ENCODE measurements around the gene NR0B2. TPM values are rescaled to one million over a fixed set of nuclear protein-coding genes. Genes with fewer than 3 reads are reported as not detected.
"Not testable (repeated sequence)": the region's sequence is repeated elsewhere in the genome, so short reads cannot be mapped to it uniquely, and the experiment has no call there.

The NR0B2 gene
- total and polyA plus RNA-seq, 2 of the 13 experiments (the other 11 are each of a cell fraction or from before 2014, with no cell fraction given) = 72.5 to 133 TPM

GRCh38 chr1:26881611-26882010 is 32.2 kb downstream of the NR0B2 start (continued):
- TF ChIP-seq GABPA (IDR thresholded peaks at IDR 0.05; ENCODE audit: low read depth, low read length) = not testable (repeated sequence)
- TF ChIP-seq GABPA (CRISPR knock-in tag; IDR thresholded peaks at IDR 0.05; ENCODE audit: low read depth) = peak; percentile 14; the same call in 1 of the 2 replicates
- peak; percentile 70 for TF ChIP-seq SKIL (CRISPR knock-in tag; IDR thresholded peaks at IDR 0.05; ENCODE audit: borderline replicate concordance)
- peak; percentile 47; the same call in 1 of the 2 replicates for TF ChIP-seq KDM2A (CRISPR knock-in tag; IDR thresholded peaks at IDR 0.05; ENCODE audit: borderline replicate concordance, low read depth)
- TF ChIP-seq, protein P1, sequence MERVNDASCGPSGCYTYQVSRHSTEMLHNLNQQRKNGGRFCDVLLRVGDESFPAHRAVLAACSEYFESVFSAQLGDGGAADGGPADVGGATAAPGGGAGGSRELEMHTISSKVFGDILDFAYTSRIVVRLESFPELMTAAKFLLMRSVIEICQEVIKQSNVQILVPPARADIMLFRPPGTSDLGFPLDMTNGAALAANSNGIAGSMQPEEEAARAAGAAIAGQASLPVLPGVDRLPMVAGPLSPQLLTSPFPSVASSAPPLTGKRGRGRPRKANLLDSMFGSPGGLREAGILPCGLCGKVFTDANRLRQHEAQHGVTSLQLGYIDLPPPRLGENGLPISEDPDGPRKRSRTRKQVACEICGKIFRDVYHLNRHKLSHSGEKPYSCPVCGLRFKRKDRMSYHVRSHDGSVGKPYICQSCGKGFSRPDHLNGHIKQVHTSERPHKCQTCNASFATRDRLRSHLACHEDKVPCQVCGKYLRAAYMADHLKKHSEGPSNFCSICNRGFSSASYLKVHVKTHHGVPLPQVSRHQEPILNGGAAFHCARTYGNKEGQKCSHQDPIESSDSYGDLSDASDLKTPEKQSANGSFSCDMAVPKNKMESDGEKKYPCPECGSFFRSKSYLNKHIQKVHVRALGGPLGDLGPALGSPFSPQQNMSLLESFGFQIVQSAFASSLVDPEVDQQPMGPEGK (CRISPR knock-in tag; IDR thresholded peaks at IDR 0.05) = peak; percentile 55
- TF ChIP-seq FOXK2 (IDR thresholded peaks at IDR 0.05) = peak; percentile 55; the same call in 1 of the 2 replicates
- TF ChIP-seq HIVEP1 (CRISPR knock-in tag; IDR thresholded peaks at IDR 0.05) = 0 out of 2 replicates have a peak, but pooled peaks have one; percentile 63
- peak; percentile 96 for TF ChIP-seq RCOR2 (CRISPR knock-in tag; IDR thresholded peaks at IDR 0.05)
- TF ChIP-seq HOXA3 (CRISPR knock-in tag; IDR thresholded peaks at IDR 0.05) = peak; percentile 78
- peak; percentile 60; the same call in 1 of the 2 replicates for TF ChIP-seq ZNF768 (CRISPR knock-in tag; IDR thresholded peaks at IDR 0.05)
- TF ChIP-seq GATAD2A (CRISPR knock-in tag; IDR thresholded peaks at IDR 0.05) = peak; percentile 81
- TF ChIP-seq BCL6 (CRISPR knock-in tag; IDR thresholded peaks at IDR 0.05) = peak; percentile 70
- TF ChIP-seq ZHX1 (CRISPR knock-in tag; IDR thresholded peaks at IDR 0.05; ENCODE audit: low read depth) = peak; percentile 80; the same call in 1 of the 2 replicates
- TF ChIP-seq RXRB (CRISPR knock-in tag; IDR thresholded peaks at IDR 0.05; ENCODE audit: borderline replicate concordance) = peak; percentile 72
- TF ChIP-seq ELF1 (CRISPR knock-in tag; IDR thresholded peaks at IDR 0.05) = 0 out of 2 replicates have a peak, but pooled peaks have one; percentile 25
- peak in 1 of 2 experiments; percentile 89; a peak in 2 of 4 replicates for TF ChIP-seq ATF4 (CRISPR knock-in tag; IDR thresholded peaks at IDR 0.05)
- TF ChIP-seq, protein P2, sequence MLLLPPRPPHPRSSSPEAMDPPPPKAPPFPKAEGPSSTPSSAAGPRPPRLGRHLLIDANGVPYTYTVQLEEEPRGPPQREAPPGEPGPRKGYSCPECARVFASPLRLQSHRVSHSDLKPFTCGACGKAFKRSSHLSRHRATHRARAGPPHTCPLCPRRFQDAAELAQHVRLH (CRISPR knock-in tag; IDR thresholded peaks at IDR 0.05; ENCODE audit: borderline replicate concordance, low read depth) = peak; percentile 63; the same call in 1 of the 2 replicates
- TF ChIP-seq, protein P3, sequence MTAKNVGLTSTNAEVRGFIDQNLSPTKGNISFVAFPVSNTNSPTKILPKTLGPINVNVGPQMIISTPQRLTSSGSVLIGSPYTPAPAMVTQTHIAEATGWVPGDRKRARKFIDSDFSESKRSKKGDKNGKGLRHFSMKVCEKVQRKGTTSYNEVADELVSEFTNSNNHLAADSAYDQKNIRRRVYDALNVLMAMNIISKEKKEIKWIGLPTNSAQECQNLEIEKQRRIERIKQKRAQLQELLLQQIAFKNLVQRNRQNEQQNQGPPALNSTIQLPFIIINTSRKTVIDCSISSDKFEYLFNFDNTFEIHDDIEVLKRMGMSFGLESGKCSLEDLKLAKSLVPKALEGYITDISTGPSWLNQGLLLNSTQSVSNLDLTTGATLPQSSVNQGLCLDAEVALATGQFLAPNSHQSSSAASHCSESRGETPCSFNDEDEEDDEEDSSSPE (CRISPR knock-in tag; IDR thresholded peaks at IDR 0.05) = 0 out of 2 replicates have a peak, but pooled peaks have one; percentile 29
- 0 out of 2 replicates have a peak, but pooled peaks have one; percentile 18 for TF ChIP-seq CBFB (CRISPR knock-in tag; IDR thresholded peaks at IDR 0.05)

Measured in HepG2 (cell line).